Gastroesophageal sphincter (tissue), 3 donors: ENCODE data around the gene ERRFI1.

Experiments
- EP300 ChIP-seq: sonication (generic); formaldehyde crosslinking; IDR thresholded peaks from one replicate; pipeline ENCODE4 v1.6.1; 2017; ENCODE audit warnings: antibody characterized with exemption, mild to moderate bottlenecking
- POLR2A ChIP-seq, 2 donors: fragments of 450-650 bp; IDR thresholded peaks; one replicate each; pipeline ENCODE4 v1.6.1; 2017; ENCODE audit warnings: antibody characterized with exemption in 2 of 2, mild to moderate bottlenecking in 2 of 2, moderate library complexity in 1 of 2
- POLR2AphosphoS5 ChIP-seq: sonication (generic); formaldehyde crosslinking; IDR thresholded peaks from one replicate; pipeline ENCODE4 v1.6.1; 2017; ENCODE audit warnings: antibody characterized with exemption
- TF ChIP-seq, protein P1 (sequence below), 4 experiments: fragments of 200-600 bp in 2 of 4; fragments of 450-650 bp in 2 of 4; sonication (generic) in 1 of 4; IDR thresholded peaks; one replicate each; pipeline ENCODE4 v1.5.1; 2017 to 2019; ENCODE audit warnings: antibody characterized with exemption in 4 of 4, mild to moderate bottlenecking in 2 of 4, moderate library complexity in 2 of 4

GRCh38 chr1:8024329-8024728, 1.8 kb downstream of the ERRFI1 start:
- no peak for TF ChIP-seq POLR2A (IDR thresholded peaks at IDR 0.05)
- TF ChIP-seq, protein P1, sequence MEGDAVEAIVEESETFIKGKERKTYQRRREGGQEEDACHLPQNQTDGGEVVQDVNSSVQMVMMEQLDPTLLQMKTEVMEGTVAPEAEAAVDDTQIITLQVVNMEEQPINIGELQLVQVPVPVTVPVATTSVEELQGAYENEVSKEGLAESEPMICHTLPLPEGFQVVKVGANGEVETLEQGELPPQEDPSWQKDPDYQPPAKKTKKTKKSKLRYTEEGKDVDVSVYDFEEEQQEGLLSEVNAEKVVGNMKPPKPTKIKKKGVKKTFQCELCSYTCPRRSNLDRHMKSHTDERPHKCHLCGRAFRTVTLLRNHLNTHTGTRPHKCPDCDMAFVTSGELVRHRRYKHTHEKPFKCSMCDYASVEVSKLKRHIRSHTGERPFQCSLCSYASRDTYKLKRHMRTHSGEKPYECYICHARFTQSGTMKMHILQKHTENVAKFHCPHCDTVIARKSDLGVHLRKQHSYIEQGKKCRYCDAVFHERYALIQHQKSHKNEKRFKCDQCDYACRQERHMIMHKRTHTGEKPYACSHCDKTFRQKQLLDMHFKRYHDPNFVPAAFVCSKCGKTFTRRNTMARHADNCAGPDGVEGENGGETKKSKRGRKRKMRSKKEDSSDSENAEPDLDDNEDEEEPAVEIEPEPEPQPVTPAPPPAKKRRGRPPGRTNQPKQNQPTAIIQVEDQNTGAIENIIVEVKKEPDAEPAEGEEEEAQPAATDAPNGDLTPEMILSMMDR (IDR thresholded peaks at IDR 0.05), result no peak
- TF ChIP-seq POLR2AphosphoS5, result peak; percentile 41
- TF ChIP-seq EP300, result no peak
